Adrenal gland (tissue), 12 donors: ENCODE results near the gene AP1S2. TPM values are rescaled to one million over a fixed set of nuclear protein-coding genes. Genes with fewer than 3 reads are reported as not detected.

ENCODE experiments used
- DNase-seq, 7 donors: peaks; one replicate each; pipeline ENCODE4 v3.0.0-alpha.2; 2019 to 2020
- H3K27ac ChIP-seq, 5 donors: fragments of 200-600 bp; sonication (generic) in 4 of 5; 1 replicate in 3 of 5; 2 replicates in 2 of 5; pipeline versions ENCODE4 v1.5.1 to v1.8.0; 2016 to 2020; ENCODE audit warnings: mild to moderate bottlenecking in 1 of 5
- H3K27me3 ChIP-seq: fragments of 200-600 bp; 2 replicates; pipeline ENCODE4 v1.8.0; 2021
- H3K36me3 ChIP-seq, 2 donors: fragments of 200-600 bp; replicated peaks in 1 of 2; 1 replicate in 1 of 2; 2 replicates in 1 of 2; pipeline versions ENCODE4 v1.5.1 to v1.8.0; 2018 to 2022
- H3K4me1 ChIP-seq, 2 donors: fragments of 200-600 bp; replicated peaks in 1 of 2; 1 replicate in 1 of 2; 2 replicates in 1 of 2; pipeline versions ENCODE4 v1.5.1 to v1.8.0; 2018 to 2021
- H3K4me3 ChIP-seq, 4 donors: fragments of 200-600 bp; sonication (generic) in 3 of 4; one replicate each; pipeline ENCODE4 v1.5.1; 2016 to 2018
- H3K9me3 ChIP-seq, 3 donors: fragments of 200-600 bp; sonication (generic) in 1 of 3; replicated peaks in 1 of 3; 1 replicate in 2 of 3; 2 replicates in 1 of 3; pipeline versions ENCODE4 v1.5.1 to v1.8.0; 2016 to 2021
- POLR2A ChIP-seq, 2 donors: fragments of 450-650 bp; IDR thresholded peaks; one replicate each; pipeline ENCODE4 v1.6.1; 2017; ENCODE audit warnings: antibody characterized with exemption in 2 of 2, mild to moderate bottlenecking in 2 of 2, moderate library complexity in 1 of 2
- WGBS, 4 donors: extraction: QIAGEN DNeasy Blood & Tissue Kit in 2 of 4; methylation state at CpG; one replicate each; pipeline versions ENCODE4 v1.1.5 to v1.1.7; 2013 to 2017; 5-methylcytosine and 5-hydroxymethylcytosine counted together
- intact Hi-C, 2 donors: fragments of 100-400 bp; cut with DNase I; formaldehyde crosslinking; loops; one replicate each; pipeline versions ENCODE4 v1.14.1 to v1.15.0; 2022 to 2023
- polyA plus RNA-seq, 3 donors: library from polyadenylated mRNA; stranded (reverse); fragments of 200-250 nt in 2 of 3; fragments of 350-450 nt in 1 of 3; fragmentation: Illumina TruSeq in 1 of 3; extraction: RNeasy Lipid Tissue Mini Kit (QIAGEN cat#74804) in 1 of 3; gene quantifications; one replicate each; pipeline ENCODE4 v1.2.3, GENCODE V29; 2013 to 2014
- total RNA-seq, 9 donors: library from RNA; depleted of rRNA in 4 of 9; stranded (reverse); fragments of >200 nt in 4 of 9; fragments of 120-200 nt in 1 of 9; fragmentation: NEBNext Ultra II Directional in 1 of 9; extraction: Animal tissue kit (Norgen Biotek cat#: 25700) in 1 of 9; gene quantifications; one replicate each; pipeline versions ENCODE4 v1.1.0 to v1.2.4, GENCODE V29; 2013 to 2023
- TF ChIP-seq, protein P1 (sequence below), 6 experiments: fragments of 450-650 bp in 4 of 6; fragments of 200-600 bp in 2 of 6; sonication (generic) in 1 of 6; IDR thresholded peaks; 1 replicate in 5 of 6; 2 replicates in 1 of 6; pipeline versions ENCODE4 v1.5.1 to v1.8.0; 2016 to 2021; ENCODE audit warnings: antibody characterized with exemption in 6 of 6, mild to moderate bottlenecking in 2 of 6, moderate library complexity in 1 of 6
- donor health status: healthy with polysubstance abuse.
- donor health status: Bipolar disorder and iron deficiency.
- donor health status: DM: yes; HTN: yes; CAD: no.
- donor health status: DM: no; HTN: no; CAD: no.
- donor health status: DM: no; HTN: no; CAD: no.
- donor health status: DM: yes; HTN: yes; CAD: no.

Gene AP1S2
- total and polyA plus RNA-seq, 12 donors, result 8.8 to 47.1 (median 20.3) TPM

DNA sequence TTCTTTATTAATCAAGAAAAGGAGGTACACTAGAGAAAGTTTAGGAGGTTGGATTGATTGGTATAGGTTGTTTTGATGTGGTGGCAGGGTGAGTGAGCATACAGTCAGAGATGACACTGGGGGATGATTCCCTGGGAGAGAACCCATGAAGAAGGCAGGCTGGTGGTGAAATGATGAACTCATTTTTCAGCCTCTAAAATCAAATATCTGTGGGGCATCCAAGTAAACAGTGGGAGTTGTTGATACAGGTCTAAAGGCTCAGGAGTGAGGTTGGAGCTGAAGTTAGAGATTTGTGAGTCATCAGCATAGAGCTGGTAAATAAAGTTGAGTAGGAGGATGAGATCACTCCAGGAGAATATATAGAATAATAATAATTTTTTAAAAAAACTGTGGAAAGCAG, 10.0 kb upstream of the AP1S2 start:
- TF ChIP-seq POLR2A (IDR thresholded peaks at IDR 0.05), result no peak
- TF ChIP-seq, protein P1, sequence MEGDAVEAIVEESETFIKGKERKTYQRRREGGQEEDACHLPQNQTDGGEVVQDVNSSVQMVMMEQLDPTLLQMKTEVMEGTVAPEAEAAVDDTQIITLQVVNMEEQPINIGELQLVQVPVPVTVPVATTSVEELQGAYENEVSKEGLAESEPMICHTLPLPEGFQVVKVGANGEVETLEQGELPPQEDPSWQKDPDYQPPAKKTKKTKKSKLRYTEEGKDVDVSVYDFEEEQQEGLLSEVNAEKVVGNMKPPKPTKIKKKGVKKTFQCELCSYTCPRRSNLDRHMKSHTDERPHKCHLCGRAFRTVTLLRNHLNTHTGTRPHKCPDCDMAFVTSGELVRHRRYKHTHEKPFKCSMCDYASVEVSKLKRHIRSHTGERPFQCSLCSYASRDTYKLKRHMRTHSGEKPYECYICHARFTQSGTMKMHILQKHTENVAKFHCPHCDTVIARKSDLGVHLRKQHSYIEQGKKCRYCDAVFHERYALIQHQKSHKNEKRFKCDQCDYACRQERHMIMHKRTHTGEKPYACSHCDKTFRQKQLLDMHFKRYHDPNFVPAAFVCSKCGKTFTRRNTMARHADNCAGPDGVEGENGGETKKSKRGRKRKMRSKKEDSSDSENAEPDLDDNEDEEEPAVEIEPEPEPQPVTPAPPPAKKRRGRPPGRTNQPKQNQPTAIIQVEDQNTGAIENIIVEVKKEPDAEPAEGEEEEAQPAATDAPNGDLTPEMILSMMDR (IDR thresholded peaks at IDR 0.05), result no peak
- intact Hi-C loops, result no loop called here
- H3K9me3 ChIP-seq, result no peaks in the 10 kb centered on the region

DNA sequence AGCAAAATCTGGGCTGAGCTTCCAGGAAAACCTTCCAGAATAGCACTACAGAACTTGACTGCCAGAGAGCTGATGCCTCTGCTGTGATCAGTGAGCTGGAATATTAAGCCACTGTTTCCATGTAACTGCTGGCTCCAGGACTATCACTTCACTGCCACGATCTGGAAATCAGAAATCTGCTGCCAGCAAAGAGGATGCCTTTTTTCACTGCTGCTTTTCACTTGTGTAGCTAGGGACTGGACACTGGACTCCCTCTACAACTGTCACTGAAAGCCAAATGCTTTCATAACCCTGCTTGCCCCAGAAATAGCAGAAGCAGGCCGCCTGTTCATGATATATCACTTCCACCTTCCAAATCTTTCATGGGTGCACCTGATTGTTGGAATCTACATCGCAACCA, 9.4 kb upstream of the AP1S2 start:
- Histone ChIP-seq H3K27me3 (peaks cover 19% of the 10 kb centered on the region), H3K27ac (no peak overlapping the region), H3K9me3 (no peaks in the 10 kb centered on the region), H3K36me3 (no peaks in the 10 kb centered on the region), H3K4me1 (no peaks in the 10 kb centered on the region), H3K4me3 (no peak overlapping the region)
- no peak for DNase-seq
- intact Hi-C loops, result no loop called here
- no peak for TF ChIP-seq POLR2A (IDR thresholded peaks at IDR 0.05)
- TF ChIP-seq, protein P1 (IDR thresholded peaks at IDR 0.05), result no peak
- 70 to 100% (median 70%) methylated on average over 1 to 3 of the region's 3 CpGs for WGBS, 4 donors

More for the DNA sequence above, 10.0 kb upstream of the AP1S2 start:
- Histone ChIP-seq H3K4me1 (no peaks in the 10 kb centered on the region), H3K27ac (no peak overlapping the region), H3K27me3 (peaks cover 20% of the 10 kb centered on the region), H3K36me3 (no peaks in the 10 kb centered on the region), H3K4me3 (no peak overlapping the region)
- DNase-seq, result no peak

DNA sequence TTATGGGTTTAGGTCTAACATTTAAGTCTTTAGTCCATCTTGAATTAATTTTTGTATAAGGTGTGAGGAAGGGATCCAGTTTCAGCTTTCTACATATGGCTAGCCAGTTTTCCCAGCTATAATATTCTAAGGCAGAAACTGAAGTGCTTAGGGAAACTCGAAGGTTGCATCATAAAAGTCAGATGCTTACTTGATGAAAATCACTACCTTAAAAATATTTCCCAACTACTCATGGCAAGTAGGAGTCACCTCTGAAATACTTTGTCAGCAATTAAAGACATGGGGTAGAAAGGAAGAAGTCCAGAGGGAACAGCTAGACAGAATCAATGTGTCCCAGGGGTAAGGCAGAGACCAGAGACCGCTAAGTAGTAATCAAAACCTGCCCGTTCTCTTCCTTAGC, 6.3 kb upstream of the AP1S2 start:
- Histone ChIP-seq H3K4me1 (peaks cover 0 to 6% of the 10 kb centered on the region in 2 donors), H3K4me3 (no peak overlapping the region), H3K9me3 (no peaks in the 10 kb centered on the region), H3K27ac (no peak overlapping the region), H3K27me3 (peaks cover 12% of the 10 kb centered on the region), H3K36me3 (no peaks in the 10 kb centered on the region)
- WGBS, 4 donors, result 71 to 83% (median 79%) methylated on average over 3 of the region's 3 CpGs
- intact Hi-C loops, result no loop called here
- no peak for DNase-seq
- TF ChIP-seq POLR2A (IDR thresholded peaks at IDR 0.05), result no peak
- TF ChIP-seq, protein P1 (IDR thresholded peaks at IDR 0.05), result no peak

DNA sequence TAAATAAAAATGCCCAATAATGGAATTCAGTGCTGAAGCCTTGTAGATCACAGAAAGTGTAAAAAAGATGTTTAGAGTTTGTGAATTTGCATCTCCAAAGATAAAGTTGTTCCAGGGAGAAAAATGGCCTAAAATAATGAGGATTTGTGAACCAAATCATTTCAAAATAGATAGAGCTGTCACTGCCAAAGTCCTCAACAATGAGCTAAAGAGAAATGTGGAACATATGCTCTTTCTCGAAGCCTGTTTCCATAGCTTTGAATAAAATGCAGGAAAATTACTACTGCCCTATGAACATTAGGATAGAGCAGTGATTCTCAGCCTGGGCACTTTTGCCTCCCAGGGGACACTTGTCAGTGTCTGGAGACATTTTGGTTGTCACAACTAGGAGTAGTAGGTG, 3.4 kb upstream of the AP1S2 start:
- WGBS, 4 donors, result 77 to 91% (median 84%) methylated on average over 1 of the region's 1 CpG
- intact Hi-C loops, result no loop called here

More for the DNA sequence above, 3.4 kb upstream of the AP1S2 start:
- no peak overlapping the region for H3K27ac ChIP-seq
- H3K27me3 ChIP-seq, result peaks cover 9% of the 10 kb centered on the region
- no peak overlapping the region for H3K4me3 ChIP-seq
- TF ChIP-seq, protein P1 (IDR thresholded peaks at IDR 0.05), result no peak
- no peak for TF ChIP-seq POLR2A (IDR thresholded peaks at IDR 0.05)
- H3K9me3 ChIP-seq, result no peaks in the 10 kb centered on the region
- H3K4me1 ChIP-seq, result peaks cover 5 to 12% of the 10 kb centered on the region in 2 donors
- H3K36me3 ChIP-seq, result no peaks in the 10 kb centered on the region
- DNase-seq, result no peak
